ENCODE data around the gene EXOSC5. TPM values are rescaled to one million over a fixed set of nuclear protein-coding genes. Genes with fewer than 3 reads are reported as not detected.
A peak's percentile ranks its signal among the peaks of the same experiment; 100 is the strongest.

Gene EXOSC5
- total and polyA plus RNA-seq, 2 of the 13 experiments (the other 11 are each of a cell fraction or from before 2014, with no cell fraction given), result 24.1 to 26.5 TPM

GRCh38 chr19:41353466-41354342 is 43.5 kb downstream of the EXOSC5 start, which contains the start of gene TGFB1 (continued):
- TF ChIP-seq SMARCE1 (IDR thresholded peaks at IDR 0.05; ENCODE audit: borderline replicate concordance) (no peak), HNRNPL (IDR thresholded peaks at IDR 0.05; ENCODE audit: low read depth, low read length) (0 out of 2 replicates have a peak, but pooled peaks have one; percentile 25), ERF (CRISPR knock-in tag; IDR thresholded peaks at IDR 0.05) (peak; percentile 46; the same call in 1 of the 2 replicates), ETV5 (CRISPR knock-in tag; IDR thresholded peaks at IDR 0.05; ENCODE audit: borderline replicate concordance) (peak; percentile 63; the same call in 1 of the 2 replicates), TCF7 (IDR thresholded peaks at IDR 0.05; ENCODE audit: low read depth) (peak; percentile 34; the same call in 1 of the 2 replicates), NFE2 (CRISPR knock-in tag; IDR thresholded peaks at IDR 0.05) (no peak), KDM2A (CRISPR knock-in tag; IDR thresholded peaks at IDR 0.05; ENCODE audit: borderline replicate concordance, low read depth) (peak; percentile 72; the same call in 1 of the 2 replicates), ZNF788 (CRISPR knock-in tag; IDR thresholded peaks at IDR 0.05; ENCODE audit: borderline replicate concordance) (peak; percentile 51; the same call in 1 of the 2 replicates), LCORL (IDR thresholded peaks at IDR 0.05) (no peak), LCORL (CRISPR knock-in tag; IDR thresholded peaks at IDR 0.05) (no peak), NBN (conservative IDR thresholded peaks at IDR 0.05) (no peak), ZNF317 (CRISPR knock-in tag; IDR thresholded peaks at IDR 0.05) (no peak), SP5 (CRISPR knock-in tag; IDR thresholded peaks at IDR 0.05; ENCODE audit: borderline replicate concordance, low read depth) (peak; percentile 93), E2F1 (CRISPR knock-in tag; IDR thresholded peaks at IDR 0.05) (no peak), HOXD1 (CRISPR knock-in tag; IDR thresholded peaks at IDR 0.05) (no peak), ZKSCAN1 (IDR thresholded peaks at IDR 0.05; ENCODE audit: low read length) (no peak), HMGXB4 (CRISPR knock-in tag; IDR thresholded peaks at IDR 0.05; ENCODE audit: borderline replicate concordance in 1 of 2, low read depth in 1 of 2) (peak in 1 of 2 experiments; percentile 85; a peak in 3 of 4 replicates), DRAP1 (CRISPR knock-in tag; IDR thresholded peaks at IDR 0.05) (peak; percentile 57), FOXA3 (CRISPR knock-in tag; IDR thresholded peaks at IDR 0.05) (peak; percentile 42; the same call in 1 of the 2 replicates), ZNF792 (CRISPR knock-in tag; IDR thresholded peaks at IDR 0.05) (peak; percentile 9; the same call in 1 of the 2 replicates), ZNF512 (CRISPR knock-in tag; IDR thresholded peaks at IDR 0.05) (0 out of 2 replicates have a peak, but pooled peaks have one; percentile 13), TFDP2 (CRISPR knock-in tag; IDR thresholded peaks at IDR 0.05) (peak; percentile 18; the same call in 1 of the 2 replicates), ZNF207 (IDR thresholded peaks at IDR 0.05; ENCODE audit: borderline replicate concordance) (no peak), ZSCAN22 (CRISPR knock-in tag; IDR thresholded peaks at IDR 0.05) (no peak), ZNF24 (IDR thresholded peaks at IDR 0.05) (no peak), NFE2L2 (IDR thresholded peaks at IDR 0.05; ENCODE audit: low read length) (no peak)
